Brain microvascular endothelial cell (primary cell): Measurements from ENCODE around the gene OSBPL10.

ENCODE experiments used
- DNase-seq: peaks from one replicate; pipeline ENCODE4 v3.0.0-alpha.2; 2020
- H3K27ac ChIP-seq: fragments of 250-450 bp; sonication (Bioruptor Pico); 2 replicates; pipeline ENCODE4 v1.5.1; 2020; ENCODE audit warnings: mild to moderate bottlenecking, moderate library complexity
- H3K27me3 ChIP-seq: fragments of 250-450 bp; sonication (Bioruptor Pico); replicated peaks from 2 replicates; pipeline ENCODE4 v1.5.1; 2020; ENCODE audit warnings: mild to moderate bottlenecking
- H3K36me3 ChIP-seq: fragments of 250-450 bp; sonication (Bioruptor Pico); replicated peaks from 2 replicates; pipeline ENCODE4 v1.5.1; 2020; ENCODE audit warnings: mild to moderate bottlenecking
- H3K4me3 ChIP-seq: 2 replicates; pipeline ENCODE4 v1.5.1; 2011; ENCODE audit warnings: low read depth, mild to moderate bottlenecking, control low read depth, low read length, moderate library complexity
- in situ Hi-C: cut with HindIII; loops from 2 replicates; pipeline ENCODE4 v1.10.0; 2017; ENCODE audit warnings: low sequenced_read_pairs, low pct_ligation_motif_present
- TF ChIP-seq, protein P1 (sequence below): IDR thresholded peaks from 2 replicates; pipeline ENCODE4 v1.5.1; 2011; ENCODE audit warnings: low read depth, mild to moderate bottlenecking, moderate library complexity, low read length, control low read depth, inconsistent platforms; ENCODE audit errors: missing control alignments

The OSBPL10 gene

DNA sequence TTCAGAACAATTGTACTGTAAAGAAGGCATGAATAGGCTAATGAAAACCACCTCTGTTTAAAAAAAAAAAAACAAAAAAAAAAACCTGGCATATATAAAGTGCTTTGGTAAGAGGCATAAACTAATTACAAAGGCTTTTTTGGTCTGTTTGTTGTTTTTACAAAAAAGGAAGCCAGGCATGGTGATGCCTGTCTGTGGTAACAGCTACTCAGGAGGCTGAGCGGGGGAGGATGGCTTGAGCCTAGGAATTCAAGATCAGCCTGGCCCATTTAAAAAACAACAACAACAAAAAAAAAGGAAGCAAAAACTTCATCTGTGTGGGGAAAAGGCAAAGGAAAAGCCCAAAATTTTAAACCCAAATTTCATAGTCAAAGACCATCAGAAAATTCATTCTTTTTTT is 47.0 kb downstream of the OSBPL10 start:
- Histone ChIP-seq H3K27me3 (no peaks in the 10 kb centered on the region), H3K4me3 (no peak overlapping the region), H3K27ac (no peak overlapping the region), H3K36me3 (no peaks in the 10 kb centered on the region)
- TF ChIP-seq, protein P1, sequence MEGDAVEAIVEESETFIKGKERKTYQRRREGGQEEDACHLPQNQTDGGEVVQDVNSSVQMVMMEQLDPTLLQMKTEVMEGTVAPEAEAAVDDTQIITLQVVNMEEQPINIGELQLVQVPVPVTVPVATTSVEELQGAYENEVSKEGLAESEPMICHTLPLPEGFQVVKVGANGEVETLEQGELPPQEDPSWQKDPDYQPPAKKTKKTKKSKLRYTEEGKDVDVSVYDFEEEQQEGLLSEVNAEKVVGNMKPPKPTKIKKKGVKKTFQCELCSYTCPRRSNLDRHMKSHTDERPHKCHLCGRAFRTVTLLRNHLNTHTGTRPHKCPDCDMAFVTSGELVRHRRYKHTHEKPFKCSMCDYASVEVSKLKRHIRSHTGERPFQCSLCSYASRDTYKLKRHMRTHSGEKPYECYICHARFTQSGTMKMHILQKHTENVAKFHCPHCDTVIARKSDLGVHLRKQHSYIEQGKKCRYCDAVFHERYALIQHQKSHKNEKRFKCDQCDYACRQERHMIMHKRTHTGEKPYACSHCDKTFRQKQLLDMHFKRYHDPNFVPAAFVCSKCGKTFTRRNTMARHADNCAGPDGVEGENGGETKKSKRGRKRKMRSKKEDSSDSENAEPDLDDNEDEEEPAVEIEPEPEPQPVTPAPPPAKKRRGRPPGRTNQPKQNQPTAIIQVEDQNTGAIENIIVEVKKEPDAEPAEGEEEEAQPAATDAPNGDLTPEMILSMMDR = no peak
- in situ Hi-C loops = no loop called here
- DNase-seq = no peak

DNA sequence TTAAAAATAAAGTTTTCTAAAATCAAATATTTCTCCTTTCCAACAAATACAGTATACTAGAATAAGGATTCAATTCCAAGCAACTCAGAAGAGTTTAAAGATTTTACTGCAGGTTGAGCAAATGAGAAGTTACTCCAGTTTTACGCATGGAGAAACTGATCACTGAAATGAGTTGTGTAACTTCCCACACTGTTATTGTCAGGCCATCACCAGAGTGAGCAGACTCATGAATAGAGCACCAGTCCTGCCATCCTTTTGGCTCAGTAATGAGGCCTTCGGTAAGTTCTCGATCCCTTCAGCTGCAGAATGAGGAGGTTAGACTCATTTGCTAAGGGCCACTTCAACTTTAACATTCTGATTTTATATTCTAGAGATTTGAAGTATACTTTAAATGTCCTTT is 48.1 kb downstream of the OSBPL10 start:
- Histone ChIP-seq H3K4me3 (no peak overlapping the region), H3K27ac (no peak overlapping the region), H3K36me3 (no peaks in the 10 kb centered on the region), H3K27me3 (no peaks in the 10 kb centered on the region)
- in situ Hi-C loops = no loop called here
- TF ChIP-seq, protein P1 = no peak
- no peak for DNase-seq

DNA sequence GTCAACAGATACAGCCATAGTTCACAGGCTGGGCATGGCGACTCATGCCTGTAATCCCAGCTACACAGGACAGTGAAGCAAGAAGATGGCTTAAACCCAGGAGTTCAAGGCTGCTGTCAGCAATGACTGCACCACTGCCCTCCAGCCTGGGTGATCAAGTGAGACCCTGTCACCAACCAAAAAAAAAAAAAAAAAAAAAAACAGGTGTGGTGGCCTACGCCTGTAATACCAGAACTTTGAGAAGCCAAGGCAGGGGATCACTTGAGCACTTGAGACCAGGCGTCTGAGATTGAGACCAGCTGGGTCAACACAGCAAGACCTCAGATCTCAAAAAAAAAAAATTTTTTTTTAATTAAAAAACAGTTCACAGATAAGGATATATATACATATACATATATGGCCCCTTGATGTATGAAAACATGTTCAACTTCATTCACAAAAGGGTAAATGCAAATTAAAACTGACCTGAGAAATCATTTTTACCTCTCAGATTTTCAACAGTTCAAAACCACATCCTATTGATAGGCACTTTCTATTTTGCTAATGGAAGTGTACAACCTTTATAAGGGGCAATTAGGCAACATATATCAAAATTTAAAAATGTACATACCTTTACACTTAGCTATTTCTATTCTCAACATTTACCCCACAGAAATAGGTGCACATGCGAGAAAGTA is 51.1 kb downstream of the OSBPL10 start:
- H3K36me3 ChIP-seq = no peaks in the 10 kb centered on the region
- no peak overlapping the region for H3K4me3 ChIP-seq
- in situ Hi-C loops = no loop called here
- TF ChIP-seq, protein P1 = no peak
- H3K27ac ChIP-seq = no peak overlapping the region
- H3K27me3 ChIP-seq = no peaks in the 10 kb centered on the region
- DNase-seq = no peak

DNA sequence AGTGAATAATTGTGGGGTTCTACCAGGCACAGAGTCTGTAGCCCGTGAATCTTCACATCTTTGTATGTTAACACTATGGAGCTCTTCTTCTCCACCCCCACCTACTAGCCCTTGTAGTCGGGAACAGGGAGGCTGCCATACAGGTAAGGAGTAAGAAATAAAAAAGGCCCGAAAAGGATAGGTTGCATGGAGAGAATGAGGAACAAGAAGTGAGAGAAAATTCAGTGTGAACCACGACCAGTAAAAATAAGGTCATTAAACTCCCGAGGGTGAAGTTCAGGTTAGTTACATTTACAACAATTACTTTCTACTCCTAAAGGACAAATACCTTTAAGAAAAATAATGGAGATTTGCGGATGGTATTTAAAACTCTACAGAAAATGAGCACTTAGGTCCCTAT is 53.3 kb downstream of the OSBPL10 start:
- in situ Hi-C loops = no loop called here
- H3K4me3 ChIP-seq = no peak overlapping the region
- TF ChIP-seq, protein P1 = no peak
- no peak for DNase-seq
- H3K36me3 ChIP-seq = no peaks in the 10 kb centered on the region
- H3K27ac ChIP-seq = no peak overlapping the region
- no peaks in the 10 kb centered on the region for H3K27me3 ChIP-seq

DNA sequence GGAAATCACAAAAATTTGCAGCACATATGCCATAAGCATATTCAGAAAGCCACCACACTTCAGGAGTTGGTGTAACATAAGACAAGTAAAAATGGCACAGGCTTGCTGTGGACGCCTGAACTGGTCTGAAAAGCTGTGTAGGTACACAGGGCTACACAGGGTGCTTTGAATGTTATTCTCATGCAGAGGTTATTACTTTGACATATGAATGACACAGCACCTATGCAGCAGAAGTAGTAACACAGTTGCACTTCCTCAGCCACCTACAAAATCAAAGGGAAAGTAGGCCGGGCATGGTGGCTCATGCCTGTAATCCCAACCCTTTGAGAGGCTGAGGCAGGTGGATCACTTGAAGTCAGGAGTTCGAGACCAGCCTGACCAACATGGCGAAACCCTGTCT is 54.5 kb downstream of the OSBPL10 start:
- Histone ChIP-seq H3K36me3 (no peaks in the 10 kb centered on the region), H3K27me3 (no peaks in the 10 kb centered on the region), H3K4me3 (no peak overlapping the region), H3K27ac (no peak overlapping the region)
- DNase-seq = no peak
- TF ChIP-seq, protein P1 = no peak
- in situ Hi-C loops = no loop called here

DNA sequence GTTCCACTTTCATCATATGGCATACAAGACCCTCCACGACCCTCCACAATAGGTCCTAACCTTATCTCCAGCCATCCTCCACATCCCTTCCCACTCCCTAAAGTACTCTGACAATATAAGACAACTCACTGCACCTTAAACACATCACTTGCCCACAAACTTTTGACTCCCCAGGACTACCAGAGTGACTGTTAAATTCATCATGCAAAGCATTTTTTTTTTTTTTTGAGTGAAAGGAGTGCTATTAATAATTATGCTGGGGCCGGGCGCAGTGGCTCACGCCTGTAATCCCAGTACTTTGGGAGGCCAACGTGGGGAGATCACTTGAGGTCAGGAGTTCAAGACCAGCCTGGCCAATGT is 55.8 kb downstream of the OSBPL10 start:
- H3K36me3 ChIP-seq = no peaks in the 10 kb centered on the region
- TF ChIP-seq, protein P1 = no peak
- H3K4me3 ChIP-seq = no peak overlapping the region
- in situ Hi-C loops = no loop called here
- DNase-seq = no peak
- no peaks in the 10 kb centered on the region for H3K27me3 ChIP-seq
- H3K27ac ChIP-seq = no peak overlapping the region
